Measurements from ENCODE around the gene CTU2.

GRCh38 chr16:88659160-88659559 lies 47.1 kb upstream of the CTU2 start:
- TF ChIP-seq, protein P1, sequence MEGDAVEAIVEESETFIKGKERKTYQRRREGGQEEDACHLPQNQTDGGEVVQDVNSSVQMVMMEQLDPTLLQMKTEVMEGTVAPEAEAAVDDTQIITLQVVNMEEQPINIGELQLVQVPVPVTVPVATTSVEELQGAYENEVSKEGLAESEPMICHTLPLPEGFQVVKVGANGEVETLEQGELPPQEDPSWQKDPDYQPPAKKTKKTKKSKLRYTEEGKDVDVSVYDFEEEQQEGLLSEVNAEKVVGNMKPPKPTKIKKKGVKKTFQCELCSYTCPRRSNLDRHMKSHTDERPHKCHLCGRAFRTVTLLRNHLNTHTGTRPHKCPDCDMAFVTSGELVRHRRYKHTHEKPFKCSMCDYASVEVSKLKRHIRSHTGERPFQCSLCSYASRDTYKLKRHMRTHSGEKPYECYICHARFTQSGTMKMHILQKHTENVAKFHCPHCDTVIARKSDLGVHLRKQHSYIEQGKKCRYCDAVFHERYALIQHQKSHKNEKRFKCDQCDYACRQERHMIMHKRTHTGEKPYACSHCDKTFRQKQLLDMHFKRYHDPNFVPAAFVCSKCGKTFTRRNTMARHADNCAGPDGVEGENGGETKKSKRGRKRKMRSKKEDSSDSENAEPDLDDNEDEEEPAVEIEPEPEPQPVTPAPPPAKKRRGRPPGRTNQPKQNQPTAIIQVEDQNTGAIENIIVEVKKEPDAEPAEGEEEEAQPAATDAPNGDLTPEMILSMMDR (IDR thresholded peaks at IDR 0.05; ENCODE audit: poor library complexity): no peak
- TF ChIP-seq EZH2phosphoT487 (IDR thresholded peaks at IDR 0.05; ENCODE audit: low read depth, severe bottlenecking, unreplicated experiment) (no peak), EZH2 (IDR thresholded peaks at IDR 0.05; ENCODE audit: borderline replicate concordance) (no peak)

Measured in hepatocyte (in vitro differentiated cells).